HG02759 (cell line): ENCODE data around the gene PFKFB1.
"Not testable (repeated sequence)": the region's sequence is repeated elsewhere in the genome, so short reads cannot be mapped to it uniquely, and the experiment has no call there.

Source experiments
- ATAC-seq: cut with Tn5 transposase; IDR thresholded peaks from one replicate; pipeline ENCODE4 v1.9.1; 2021; ENCODE audit warnings: mild to moderate bottlenecking, moderate library complexity; ENCODE audit not compliant: unreplicated experiment

PFKFB1 gene

DNA sequence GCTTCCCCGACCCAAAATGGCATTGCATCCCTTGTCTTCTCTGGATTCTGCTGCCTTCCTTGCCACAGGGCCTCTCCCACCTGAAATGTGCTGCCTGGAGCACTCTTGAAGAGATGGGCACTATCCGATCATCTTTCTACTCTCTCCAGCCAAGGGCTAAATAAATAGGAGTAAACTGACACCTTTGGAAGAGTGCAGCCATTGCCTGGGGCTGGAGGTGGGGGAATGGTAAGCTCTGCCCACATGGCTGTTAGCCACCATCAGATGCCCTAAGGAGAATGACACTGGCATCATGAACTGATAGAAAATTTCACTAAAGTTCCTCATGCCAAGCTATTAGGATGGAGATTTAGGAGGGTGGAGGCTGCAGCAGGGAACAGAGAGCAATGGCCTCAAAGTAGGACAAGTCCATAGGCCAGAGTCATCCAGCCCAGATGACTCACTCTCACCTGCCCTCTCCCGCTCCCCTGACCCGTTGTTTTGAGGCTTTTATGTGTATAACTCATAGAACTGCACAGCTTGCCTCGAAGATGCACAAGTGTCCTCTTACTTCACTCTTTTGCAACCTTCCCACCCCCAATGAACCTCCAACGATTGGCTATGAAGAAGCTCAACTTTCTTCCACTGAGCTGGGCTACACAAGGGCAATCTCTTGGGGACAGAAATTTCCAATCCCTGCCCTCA lies 822 bp upstream of the PFKFB1 start:
- ATAC-seq, result no peak

DNA sequence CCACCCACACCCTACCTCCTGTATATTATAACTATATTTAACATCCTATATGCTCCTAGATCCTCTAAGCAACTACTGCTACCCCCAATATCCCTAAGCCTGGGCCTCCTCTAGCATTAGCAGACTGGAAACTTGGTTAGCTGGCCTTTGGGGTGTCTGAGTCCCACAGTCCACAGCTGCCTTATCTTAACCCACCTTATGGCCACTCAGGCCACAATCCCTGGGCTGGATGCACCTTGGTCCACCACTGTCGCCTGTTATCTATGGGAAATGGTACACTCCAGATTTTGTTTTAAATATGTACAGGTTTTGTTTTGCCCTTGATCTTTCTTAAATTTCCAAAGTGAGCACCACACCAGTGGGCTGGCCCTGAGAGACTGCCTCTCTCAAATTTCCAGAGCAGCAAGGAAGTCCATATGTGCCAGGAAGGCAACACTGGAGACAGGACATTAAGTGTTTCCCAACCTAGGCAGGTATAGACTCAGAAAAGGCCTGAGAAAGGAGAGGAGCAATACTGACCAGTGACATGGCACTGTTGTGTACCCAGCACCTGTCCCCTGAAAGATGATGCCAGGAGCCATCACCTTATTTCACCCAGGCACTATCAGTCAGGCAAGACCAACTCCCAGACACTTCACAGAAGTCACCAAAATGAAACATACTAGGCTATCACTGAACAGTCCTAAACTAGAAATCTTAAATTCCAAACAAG lies 921 bp downstream of the PFKFB1 start:
- no peak for ATAC-seq

DNA sequence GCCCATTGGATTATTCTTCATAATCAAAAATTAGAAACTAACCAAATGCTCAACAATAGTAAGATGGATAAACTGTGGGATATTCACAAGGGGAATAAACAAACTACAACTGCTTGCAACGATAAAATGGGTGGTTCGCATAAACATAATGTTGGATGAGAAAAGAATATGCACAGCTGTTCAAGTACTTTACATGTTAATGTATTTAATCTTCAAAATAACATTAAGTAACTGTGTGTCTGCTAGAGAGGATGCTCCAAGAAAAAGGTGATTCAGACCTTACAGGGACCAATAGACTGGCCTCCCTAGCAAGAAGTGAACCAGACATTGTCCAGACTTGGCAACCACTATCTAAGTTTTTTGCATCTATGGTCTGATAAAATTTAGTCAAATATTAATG lies 2.3 kb downstream of the PFKFB1 start:
- ATAC-seq, result no peak

DNA sequence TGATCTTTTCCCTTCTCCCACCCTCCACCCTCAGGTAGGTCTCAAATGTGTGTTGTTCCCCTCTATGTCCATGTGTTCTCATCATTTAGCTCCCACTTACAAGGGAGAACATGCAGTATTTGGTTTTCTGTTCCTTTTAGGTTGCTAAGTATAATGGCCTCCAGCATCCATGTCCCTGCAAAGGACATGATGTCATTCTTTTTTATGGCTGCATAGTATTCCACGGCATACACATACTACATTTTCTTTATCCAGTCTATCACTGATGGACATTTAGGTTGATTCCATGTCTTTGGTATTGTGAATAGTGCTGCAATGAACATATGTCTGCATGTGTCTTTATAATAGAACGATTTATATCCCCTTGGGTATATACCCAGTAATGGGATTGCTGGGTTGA lies 10.7 kb downstream of the PFKFB1 start:
- not testable (repeated sequence) for ATAC-seq

DNA sequence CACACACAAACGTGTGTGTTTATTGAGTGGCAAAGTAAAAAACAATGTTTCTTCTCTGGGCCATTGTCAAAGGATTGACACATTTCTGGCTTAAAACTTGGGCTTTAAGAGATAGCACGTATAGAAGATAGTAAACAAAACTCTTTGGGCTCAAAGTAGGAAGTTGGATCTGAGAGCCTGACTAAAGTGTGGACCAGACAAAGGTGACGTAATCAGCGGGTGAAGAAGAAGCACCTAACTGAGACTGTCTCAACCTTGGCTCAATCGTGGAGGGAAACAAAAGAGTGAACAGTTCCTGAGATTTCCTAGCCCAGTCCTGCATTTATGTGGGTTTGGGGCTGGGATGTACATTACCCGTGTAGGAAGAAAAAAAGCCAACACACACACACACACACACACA lies 13.7 kb downstream of the PFKFB1 start:
- no peak for ATAC-seq

DNA sequence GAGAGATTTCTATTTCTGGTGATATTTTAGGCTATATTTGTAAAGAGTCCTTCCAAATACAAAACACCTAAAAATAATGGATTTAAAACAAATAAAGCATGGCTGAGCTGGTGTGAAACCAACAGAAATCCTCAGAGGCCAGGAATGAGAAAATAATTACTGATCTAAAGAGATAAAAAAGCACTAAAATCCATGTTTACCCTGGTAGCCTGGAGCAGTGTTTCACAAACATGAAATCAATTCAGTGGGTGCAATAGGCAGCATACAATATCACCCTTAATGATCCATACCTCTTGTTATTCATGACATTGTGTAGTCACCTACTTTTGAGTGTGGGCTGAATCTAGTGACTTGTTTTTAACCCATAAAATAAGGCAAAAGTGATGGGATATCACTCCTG lies 14.6 kb downstream of the PFKFB1 start:
- ATAC-seq, result no peak

DNA sequence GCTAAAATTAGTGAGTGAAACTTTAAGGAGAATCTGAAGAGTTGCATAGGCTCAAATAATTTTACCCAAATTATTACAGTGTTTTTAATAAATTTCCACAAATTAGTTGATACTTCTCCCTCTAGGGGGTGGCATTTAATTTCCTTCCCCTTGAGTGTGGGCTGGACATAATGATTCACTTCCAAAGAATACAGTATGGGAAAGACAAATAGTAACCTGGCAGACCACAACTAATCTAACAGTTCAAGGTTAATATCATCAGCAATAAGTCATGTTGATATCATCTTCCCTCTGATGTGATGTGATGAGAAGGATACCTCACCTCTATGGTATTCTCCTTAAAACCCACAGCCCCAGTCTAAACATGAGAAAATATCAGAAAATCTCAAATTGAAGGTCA lies 15.5 kb downstream of the PFKFB1 start:
- no peak for ATAC-seq

DNA sequence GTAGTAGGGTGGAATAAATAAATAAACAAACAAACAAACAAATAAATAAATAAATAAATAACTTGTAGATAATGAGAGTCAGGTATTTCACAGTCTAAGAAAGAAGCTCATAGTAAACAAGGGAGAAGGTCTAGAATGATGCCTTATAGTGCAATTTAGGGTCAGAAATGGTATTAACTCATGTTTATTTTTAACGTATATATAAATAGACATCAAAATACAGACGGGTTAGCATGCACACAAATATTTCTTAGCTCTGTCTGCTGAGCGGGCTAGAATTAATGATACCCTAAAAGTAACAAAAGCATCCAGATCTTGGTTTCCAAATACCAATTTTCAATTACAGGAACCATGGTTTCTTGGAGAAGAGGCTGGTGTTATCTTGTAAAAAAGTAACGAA lies 16.6 kb downstream of the PFKFB1 start:
- no peak for ATAC-seq

DNA sequence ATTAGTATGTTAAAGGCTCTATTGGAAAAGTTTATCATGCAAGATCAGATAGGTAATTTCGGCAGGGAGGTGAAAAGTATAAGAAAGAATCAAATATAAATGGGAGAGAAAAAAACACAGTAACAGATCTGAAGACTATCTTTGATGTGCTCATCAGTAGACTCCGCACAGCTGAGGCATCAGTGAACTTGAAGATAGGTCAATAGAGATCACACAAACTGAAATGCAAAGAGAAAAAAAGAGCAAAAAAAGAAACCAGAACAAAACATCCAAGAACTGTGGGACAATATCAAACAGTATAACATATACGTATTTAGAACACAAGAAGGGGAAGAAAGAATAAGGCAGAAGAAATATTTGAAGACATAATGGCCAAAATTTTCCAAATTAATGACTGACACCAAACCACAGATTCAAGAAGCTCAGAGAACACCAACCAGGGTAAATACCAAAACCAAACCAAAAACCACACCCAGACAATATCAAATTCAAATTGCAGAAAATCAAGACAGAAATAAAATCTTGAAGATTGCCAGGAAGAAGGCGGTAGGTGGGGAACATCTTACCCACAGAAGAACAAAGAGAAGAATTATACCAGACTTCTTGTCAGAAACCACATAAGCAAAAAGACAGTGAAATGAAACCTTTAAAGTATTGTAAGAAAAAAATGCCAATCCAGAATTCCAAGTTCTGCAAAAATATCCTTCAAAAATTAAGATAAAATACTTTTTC lies 29.1 kb downstream of the PFKFB1 start:
- ATAC-seq, result no peak

DNA sequence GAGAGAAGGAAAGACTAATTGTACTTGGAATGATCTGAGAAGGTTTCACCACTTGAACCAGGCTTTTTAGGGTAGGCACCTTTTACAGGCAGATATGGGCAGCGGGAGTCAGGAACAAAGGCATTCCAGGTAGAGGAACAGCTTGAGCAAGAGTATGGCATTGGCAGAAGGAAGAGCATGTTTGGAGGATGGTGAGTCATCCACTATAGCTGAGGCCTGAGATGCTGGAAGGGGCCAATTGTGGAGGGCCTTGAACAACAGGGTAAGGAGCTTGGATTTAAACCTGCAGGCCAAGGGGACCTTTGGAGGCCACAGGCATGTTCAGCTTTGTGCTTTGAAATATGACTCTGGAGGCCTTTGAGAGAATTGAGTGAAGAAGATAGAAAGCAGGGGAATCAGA lies 32.2 kb downstream of the PFKFB1 start:
- no peak for ATAC-seq

DNA sequence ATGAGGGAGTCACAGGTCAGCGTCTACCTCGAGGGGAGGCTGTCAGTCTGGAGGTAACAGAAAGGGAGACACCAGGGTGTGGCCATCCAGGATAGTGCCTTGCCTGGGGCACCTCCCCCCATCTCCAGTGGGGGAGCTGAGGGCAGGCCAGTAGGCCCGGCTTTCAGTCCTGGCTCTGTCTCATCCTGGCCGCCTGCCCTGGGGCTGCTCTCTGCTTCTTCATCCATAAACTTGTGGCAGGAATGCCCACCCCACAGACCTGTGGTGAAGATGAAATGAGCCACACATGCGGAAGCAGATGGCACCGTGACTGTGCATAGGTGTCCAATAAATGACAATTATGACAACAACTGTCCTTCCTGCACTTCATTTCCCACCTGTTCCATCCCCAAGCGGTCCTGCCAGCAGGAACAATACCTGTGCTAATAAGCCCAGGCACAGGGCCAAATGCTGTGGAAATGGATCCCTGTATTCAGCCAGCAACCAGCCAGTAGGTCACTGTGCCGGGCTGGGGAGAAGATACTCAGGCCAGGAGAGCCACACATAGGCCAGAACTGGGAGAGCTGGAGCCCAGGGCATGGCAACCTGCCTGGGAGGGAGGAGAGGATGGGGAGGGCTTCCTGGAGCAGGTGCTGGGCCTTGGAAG lies 43.1 kb downstream of the PFKFB1 start:
- ATAC-seq, result no peak

DNA sequence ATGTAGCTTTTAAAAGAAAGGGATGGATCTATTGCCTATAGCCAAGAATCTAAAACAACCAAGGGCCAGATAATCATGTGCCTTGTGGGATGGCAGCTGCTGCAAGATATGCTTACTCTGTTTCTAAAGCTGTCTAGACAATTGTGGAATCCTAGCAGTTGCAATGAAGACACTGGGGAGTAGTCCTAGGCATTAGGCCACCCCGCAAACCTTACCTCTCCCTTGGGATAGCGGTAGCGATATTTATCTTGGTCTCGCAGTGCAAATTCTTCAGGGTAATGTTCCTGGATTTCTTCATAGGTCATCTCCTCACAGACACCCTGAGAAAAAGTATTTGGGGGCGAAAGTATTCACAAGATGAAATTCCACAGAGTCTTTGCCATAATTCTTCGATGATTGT lies 48.8 kb downstream of the PFKFB1 start:
- no peak for ATAC-seq

DNA sequence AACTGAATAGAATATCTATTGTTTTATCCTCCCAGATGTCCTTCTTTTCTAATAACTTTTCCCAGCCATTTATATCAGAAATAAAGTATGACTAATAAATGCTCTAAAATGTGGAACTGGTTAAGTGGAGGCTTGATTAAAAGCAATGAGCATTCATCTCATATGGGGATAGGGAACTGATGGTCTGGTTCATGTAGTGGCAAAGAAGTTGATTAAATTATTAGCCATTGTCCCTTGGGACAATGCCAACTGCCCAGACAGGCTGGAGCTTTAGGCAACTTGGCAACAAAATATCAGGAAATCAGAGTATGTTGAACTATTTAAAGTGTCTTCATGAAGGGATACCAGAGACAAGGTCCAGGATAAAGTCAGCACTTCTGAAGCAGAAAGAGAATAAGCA lies 49.2 kb downstream of the PFKFB1 start:
- ATAC-seq, result no peak

DNA sequence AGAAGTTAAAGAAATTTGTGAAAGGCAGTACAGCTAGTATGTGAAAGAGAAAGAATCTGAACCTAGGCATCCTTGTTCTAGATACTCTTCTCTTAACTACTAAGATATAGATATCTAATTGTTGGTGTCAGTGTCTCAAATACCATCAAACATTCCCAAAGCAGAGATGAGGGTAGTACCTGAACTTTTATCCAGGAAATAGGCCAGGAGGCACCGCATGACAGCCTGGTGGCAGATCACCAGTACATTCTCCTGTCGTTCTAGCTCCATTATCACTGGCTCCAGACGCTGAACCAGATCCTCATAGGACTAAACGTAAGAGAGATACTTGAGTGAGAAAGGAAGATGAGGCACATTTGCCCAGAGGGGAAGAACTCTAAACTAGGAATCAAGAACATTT lies 56.6 kb downstream of the PFKFB1 start:
- no peak for ATAC-seq

DNA sequence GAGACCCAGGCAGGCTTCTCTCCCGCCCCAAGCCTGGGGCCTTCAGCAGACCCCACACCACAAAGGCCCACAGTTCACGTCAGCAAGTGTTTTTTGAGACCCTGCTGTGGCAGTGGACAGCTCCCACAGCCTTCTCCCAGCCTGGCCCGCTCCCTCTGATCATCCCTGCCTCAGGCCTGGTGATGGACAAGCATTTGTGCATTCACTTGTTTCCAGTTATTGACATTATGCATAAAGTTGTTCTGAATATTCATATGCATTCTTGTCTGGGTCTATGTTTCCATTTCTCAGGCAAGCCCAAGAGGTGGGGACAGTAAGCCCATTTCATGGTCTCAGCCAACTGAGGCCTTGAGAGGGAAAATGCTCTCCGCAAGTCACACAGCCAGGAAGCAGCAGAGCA lies 58.7 kb downstream of the PFKFB1 start:
- ATAC-seq, result no peak

DNA sequence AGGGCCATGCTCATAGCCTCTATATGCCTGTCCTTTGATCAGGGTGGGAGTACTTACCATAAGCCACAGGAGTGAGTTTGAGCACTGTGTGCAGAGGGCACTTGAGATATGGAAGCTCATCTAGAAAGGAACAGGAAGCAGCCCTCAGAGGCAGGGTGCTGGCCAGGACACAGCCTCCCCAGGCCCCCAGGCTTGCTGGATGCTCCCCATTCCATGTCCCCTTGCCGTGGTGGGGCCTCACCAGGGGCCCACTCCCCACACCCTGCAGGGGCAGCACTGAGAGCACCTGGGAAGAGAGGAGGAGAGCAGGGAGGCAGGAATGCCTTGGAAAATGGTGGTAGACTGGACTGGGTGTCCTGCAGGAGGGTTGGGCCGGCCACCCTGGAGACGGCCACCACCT lies 59.1 kb downstream of the PFKFB1 start:
- no peak for ATAC-seq

DNA sequence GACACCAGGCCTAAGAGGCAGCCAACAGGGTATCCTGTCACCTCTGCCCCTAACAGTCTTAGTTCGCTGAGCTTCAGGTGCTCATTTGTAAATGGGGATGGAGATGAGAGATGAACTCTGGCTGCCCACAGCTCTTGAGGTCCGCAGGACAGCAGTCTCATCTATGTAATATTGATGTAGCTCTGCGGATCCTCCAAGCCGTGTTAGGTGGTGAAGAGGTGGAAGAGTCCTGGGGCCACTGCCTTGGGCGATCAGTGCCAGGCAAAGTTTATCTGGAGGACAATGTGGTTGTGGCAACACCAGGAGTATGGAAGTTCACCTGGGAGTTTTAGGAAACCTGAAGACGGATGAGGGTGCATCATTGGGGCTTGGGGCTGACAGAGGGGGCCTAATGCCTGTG lies 59.9 kb downstream of the PFKFB1 start:
- ATAC-seq, result no peak

DNA sequence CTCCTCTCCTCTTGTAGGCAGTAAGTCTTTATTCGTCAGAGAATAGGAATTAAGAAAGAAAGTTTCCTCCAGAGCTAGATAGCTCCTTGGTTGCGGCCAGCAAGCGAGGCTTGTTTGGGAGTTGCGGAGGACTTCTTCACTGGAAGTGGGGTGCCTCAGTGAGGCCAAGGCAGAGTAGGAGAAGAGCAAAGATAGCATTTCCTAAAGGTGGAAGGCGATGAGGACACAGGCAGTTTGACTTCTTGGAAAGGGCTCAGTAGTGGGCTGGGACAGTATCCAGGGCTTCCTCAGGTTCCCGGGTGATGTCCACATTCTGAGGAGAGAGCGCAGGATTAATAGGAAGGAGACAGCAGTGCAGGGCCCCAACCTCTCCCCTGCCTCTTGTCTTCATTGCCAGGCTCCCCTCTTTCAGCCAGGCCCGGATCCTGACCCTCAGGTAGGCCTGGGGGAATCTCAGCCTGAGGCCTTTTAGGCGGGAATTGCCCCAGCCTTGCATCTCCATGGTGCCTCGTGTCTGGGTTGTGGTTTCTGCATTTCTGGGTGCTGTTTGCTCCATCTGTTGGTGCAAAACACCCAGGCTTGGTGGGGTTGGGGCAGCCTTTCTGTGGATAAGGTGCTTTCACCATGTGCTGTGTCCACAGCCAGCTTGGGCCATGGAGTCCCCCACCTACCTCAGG lies 60.7 kb downstream of the PFKFB1 start:
- no peak for ATAC-seq

DNA sequence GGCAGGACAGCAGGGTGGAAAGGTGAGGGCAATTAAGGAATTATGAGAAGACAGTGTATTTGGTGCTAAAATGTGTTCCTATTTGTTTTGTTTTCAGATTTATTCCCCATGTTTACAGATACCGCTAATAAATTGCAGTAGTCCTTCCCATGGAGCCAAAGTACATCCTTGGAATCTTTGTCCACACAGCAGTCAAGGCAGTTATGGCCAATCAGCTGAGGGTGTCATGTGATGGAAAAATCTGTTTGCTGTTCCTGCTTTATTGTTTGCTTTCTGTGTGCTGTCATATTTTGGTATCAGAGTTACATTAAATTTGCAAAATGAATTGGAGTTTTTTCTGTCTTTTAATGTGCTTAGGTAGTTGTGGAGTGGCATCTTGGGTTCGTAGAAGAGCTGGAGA lies 62.9 kb downstream of the PFKFB1 start:
- ATAC-seq, result no peak

DNA sequence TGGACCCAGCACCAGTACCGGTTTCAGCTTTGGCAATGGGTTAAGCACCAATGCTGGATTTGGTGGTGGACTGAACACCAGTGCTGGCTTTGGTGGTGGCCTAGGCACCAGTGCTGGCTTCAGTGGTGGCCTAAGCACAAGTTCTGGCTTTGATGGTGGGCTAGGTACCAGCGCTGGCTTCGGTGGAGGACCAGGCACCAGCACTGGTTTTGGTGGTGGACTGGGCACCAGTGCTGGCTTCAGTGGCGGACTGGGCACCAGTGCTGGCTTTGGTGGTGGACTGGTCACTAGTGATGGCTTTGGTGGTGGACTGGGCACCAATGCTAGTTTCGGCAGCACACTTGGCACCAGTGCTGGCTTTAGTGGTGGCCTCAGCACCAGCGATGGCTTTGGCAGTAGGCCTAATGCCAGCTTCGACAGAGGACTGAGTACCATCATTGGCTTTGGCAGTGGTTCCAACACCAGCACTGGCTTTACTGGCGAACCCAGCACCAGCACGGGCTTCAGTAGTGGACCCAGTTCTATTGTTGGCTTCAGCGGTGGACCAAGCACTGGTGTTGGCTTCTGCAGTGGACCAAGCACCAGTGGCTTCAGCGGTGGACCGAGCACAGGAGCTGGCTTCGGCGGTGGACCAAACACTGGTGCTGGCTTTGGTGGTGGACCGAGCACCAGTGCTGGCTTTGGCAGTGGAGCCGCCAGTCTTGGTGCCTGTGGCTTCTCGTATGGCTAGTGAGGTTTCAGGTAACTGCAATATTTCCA lies 63.5 kb downstream of the PFKFB1 start:
- no peak for ATAC-seq
